ENCODE results near the gene SOCS7. TPM values are rescaled to one million over a fixed set of nuclear protein-coding genes. Genes with fewer than 3 reads are reported as not detected.

The SOCS7 gene
- polyA plus RNA-seq, 2 donors = 3.8 to 4.2 TPM

DNA sequence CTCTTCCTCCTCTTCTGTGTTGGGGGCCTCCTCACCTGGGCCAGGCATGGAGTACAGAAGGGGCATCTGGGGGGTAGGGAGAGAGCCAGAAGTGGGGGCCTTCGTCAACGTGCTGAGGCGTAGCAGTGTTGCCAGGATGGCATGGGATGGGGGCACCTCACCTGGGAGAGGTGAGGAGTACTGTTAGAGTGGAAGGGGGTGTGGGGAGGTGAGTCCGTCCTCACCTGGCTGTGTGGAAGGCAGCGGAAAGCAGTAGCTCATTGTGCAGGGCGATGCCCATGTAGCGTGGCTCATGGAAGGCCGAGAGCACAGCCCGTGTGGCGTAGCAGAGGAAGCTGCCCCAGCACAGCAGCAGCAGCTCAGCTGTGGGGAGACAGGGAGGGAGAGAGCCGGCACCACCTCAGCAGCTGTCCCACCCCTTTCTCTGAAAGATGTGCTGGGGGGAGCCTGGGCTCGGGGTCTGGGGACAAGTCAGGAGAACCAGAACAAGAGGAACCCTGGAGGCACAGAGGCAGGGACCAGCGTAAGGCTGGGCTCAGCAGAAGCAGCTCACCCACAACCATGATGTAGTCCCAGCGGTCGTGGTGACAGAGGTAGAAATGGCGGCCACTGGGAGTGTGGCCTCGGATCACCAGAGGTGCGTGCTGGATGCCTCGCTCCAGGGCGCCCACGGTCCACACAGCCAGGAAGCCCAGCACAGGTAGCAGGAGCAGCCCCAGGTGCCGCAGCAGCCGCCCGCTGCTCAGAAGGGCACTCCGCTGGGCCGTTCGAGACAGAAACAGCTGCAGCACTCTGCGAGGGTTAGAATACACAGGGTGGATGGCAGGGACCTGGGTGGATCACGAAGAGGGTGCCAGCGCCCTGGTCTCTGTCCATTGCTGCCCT, 16.9 kb upstream of the SOCS7 start:
- Histone ChIP-seq H3K27ac (ENCODE audit: low read depth in 2 of 2, low read length in 1 of 2) (no peak overlapping the region), H3K4me3 (ENCODE audit: low read depth in 1 of 2, low read length in 2 of 2) (no peak overlapping the region), H3K36me3 (ENCODE audit: control insufficient read depth in 2 of 2, insufficient read depth in 2 of 2, low read length in 1 of 2) (no peaks in the 10 kb centered on the region), H3K4me1 (ENCODE audit: control insufficient read depth in 2 of 2, insufficient read depth in 2 of 2, low read length in 1 of 2) (no peaks in the 10 kb centered on the region), H3K27me3 (ENCODE audit: control insufficient read depth in 1 of 2, insufficient read depth in 2 of 2, low read length in 2 of 2) (peaks cover 0 to 2% of the 10 kb centered on the region in 2 donors), H3K9me3 (ENCODE audit: control insufficient read depth in 2 of 2, insufficient read depth in 1 of 2, low read depth in 1 of 2, low read length in 1 of 2) (no peaks in the 10 kb centered on the region)
- 85 to 86% methylated on average over 30 of the region's 30 CpGs for WGBS, 2 donors

DNA sequence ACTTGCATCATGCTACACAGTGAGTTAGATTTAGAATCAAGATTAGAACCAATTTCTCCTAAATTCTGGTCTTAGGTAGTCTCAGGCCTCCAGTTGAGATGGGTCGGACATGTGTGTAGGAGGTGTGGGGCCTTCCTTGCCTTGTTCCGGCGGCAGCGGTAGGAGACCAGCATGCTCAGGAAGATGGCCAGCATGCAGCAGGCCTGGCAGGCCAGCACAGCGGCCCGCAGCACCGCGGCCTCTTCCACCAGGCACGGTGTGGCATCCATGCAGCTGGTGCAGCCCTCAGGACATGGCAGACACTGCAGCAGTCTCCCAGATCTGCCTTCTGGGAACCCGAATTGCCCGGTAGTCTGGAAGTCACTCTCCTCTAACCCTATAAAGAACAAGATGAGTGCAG, 14.8 kb upstream of the SOCS7 start:
- peaks cover 0 to 6% of the 10 kb centered on the region in 2 donors for H3K4me1 ChIP-seq (ENCODE audit: control insufficient read depth in 2 of 2, insufficient read depth in 2 of 2, low read length in 1 of 2)
- H3K27ac ChIP-seq (ENCODE audit: low read depth in 2 of 2, low read length in 1 of 2) = no peak overlapping the region
- H3K4me3 ChIP-seq (ENCODE audit: low read depth in 1 of 2, low read length in 2 of 2) = no peak overlapping the region
- H3K36me3 ChIP-seq (ENCODE audit: control insufficient read depth in 2 of 2, insufficient read depth in 2 of 2, low read length in 1 of 2) = no peaks in the 10 kb centered on the region
- WGBS, 2 donors = 91 to 97% methylated on average over 11 of the region's 11 CpGs
- H3K9me3 ChIP-seq (ENCODE audit: control insufficient read depth in 2 of 2, insufficient read depth in 1 of 2, low read depth in 1 of 2, low read length in 1 of 2) = no peaks in the 10 kb centered on the region
- peaks cover 0 to 2% of the 10 kb centered on the region in 2 donors for H3K27me3 ChIP-seq (ENCODE audit: control insufficient read depth in 1 of 2, insufficient read depth in 2 of 2, low read length in 2 of 2)

DNA sequence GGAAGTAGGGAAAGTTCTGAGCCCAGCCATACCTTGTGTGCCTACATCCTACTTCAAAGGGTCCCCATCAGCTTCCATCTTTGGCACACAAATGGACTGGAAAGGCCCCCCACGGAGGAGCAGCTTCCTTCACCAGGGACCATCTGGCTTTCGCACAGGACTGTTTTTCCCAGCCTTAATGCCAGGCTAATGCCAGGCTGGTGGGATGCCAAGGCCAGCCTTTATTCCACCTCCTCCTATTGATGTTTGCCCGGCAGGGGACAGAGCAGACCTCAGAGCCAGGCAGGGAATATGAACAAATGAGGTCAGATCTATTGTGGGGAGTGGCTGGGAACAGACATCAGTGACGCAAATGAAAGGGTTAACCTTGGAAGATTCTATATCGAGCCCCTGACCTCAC, 13.6 kb upstream of the SOCS7 start:
- H3K27ac ChIP-seq (ENCODE audit: low read depth in 2 of 2, low read length in 1 of 2) = no peak overlapping the region
- WGBS, 2 donors = 67 to 68% methylated on average over 5 of the region's 5 CpGs
- no peaks in the 10 kb centered on the region for H3K27me3 ChIP-seq (ENCODE audit: control insufficient read depth in 1 of 2, insufficient read depth in 2 of 2, low read length in 2 of 2)
- H3K36me3 ChIP-seq (ENCODE audit: control insufficient read depth in 2 of 2, insufficient read depth in 2 of 2, low read length in 1 of 2) = no peaks in the 10 kb centered on the region
- no peak overlapping the region for H3K4me3 ChIP-seq (ENCODE audit: low read depth in 1 of 2, low read length in 2 of 2)
- peaks cover 0 to 6% of the 10 kb centered on the region in 2 donors for H3K4me1 ChIP-seq (ENCODE audit: control insufficient read depth in 2 of 2, insufficient read depth in 2 of 2, low read length in 1 of 2)
- no peaks in the 10 kb centered on the region for H3K9me3 ChIP-seq (ENCODE audit: control insufficient read depth in 2 of 2, insufficient read depth in 1 of 2, low read depth in 1 of 2, low read length in 1 of 2)

DNA sequence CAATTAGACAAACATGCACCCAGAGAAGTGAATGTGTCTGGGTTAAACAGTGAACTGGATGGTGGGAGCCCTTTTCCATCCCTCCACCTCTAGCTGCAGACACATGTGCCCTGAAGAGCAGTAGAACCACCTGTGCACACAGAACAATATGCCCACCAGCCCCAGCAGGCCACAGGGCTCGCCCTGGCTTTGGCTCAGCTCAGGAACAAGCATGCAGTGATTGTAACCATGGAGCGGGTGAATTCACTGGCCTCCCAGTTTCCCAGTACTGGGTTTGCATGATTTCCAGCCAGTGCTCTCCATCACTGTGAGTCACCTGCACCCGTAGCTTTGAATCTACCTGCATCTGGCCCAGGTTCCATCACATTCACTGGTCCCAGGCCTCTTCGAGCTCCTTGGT, 13.1 kb upstream of the SOCS7 start:
- no peaks in the 10 kb centered on the region for H3K27me3 ChIP-seq (ENCODE audit: control insufficient read depth in 1 of 2, insufficient read depth in 2 of 2, low read length in 2 of 2)
- no peaks in the 10 kb centered on the region for H3K36me3 ChIP-seq (ENCODE audit: control insufficient read depth in 2 of 2, insufficient read depth in 2 of 2, low read length in 1 of 2)
- no peak overlapping the region for H3K27ac ChIP-seq (ENCODE audit: low read depth in 2 of 2, low read length in 1 of 2)
- H3K9me3 ChIP-seq (ENCODE audit: control insufficient read depth in 2 of 2, insufficient read depth in 1 of 2, low read depth in 1 of 2, low read length in 1 of 2) = no peaks in the 10 kb centered on the region
- H3K4me1 ChIP-seq (ENCODE audit: control insufficient read depth in 2 of 2, insufficient read depth in 2 of 2, low read length in 1 of 2) = peaks cover 0 to 6% of the 10 kb centered on the region in 2 donors
- WGBS, 2 donors = 89 to 93% methylated on average over 4 of the region's 4 CpGs
- no peak overlapping the region for H3K4me3 ChIP-seq (ENCODE audit: low read depth in 1 of 2, low read length in 2 of 2)

DNA sequence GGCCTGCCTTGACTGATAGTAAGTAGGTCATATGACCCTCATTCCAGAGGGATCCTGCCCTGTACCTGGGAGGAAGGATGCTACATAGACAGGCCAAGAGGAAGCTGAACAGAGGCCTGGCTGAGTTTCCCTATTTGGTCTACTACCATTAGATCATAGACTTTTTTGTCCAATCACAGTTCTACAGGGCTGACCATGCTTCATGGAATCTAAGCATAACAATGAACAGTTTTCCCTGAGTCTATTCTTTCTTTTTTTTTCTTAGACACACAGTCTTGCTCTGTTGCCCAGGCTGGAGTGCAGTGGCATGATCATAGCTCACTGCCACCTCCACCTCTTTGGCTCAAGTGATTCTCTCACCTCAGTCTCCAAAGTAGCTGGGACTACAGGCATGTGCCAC, 11.8 kb upstream of the SOCS7 start:
- no peaks in the 10 kb centered on the region for H3K36me3 ChIP-seq (ENCODE audit: control insufficient read depth in 2 of 2, insufficient read depth in 2 of 2, low read length in 1 of 2)
- H3K27ac ChIP-seq (ENCODE audit: low read depth in 2 of 2, low read length in 1 of 2) = no peak overlapping the region

DNA sequence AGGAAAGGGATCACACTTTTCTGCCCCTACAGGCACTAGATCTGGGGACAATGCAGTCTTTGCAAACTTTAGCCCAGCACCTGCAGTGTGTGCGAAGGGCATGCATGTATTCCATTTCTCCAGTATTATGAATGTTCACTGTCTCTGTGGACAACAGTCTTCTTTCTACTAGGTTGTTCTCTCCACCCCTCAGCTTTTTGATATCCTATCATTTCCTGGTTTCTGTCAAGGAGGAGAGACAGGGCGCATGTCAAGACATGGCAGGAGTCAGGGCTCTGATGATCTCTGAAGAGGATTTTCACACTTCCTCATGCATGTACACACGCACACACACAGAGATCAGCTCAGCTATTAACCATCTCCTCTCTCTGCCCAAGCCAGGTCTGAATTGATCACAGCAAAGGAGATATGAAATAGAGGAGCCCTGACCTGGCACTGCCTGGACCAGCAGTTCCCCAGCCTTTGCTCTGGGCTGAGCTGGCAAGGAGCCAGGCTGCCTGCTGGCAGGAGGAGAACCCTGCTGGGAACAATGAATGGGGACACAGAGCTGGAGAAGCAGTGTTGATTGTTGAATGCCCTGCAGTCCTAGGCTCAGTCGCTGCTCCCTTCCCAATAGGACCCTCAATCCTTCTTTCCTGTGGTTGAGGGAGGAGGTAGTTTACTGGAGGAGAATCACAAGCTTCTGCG, 10.5 kb upstream of the SOCS7 start:
- Histone ChIP-seq H3K4me3 (ENCODE audit: low read depth in 1 of 2, low read length in 2 of 2) (no peak overlapping the region), H3K27me3 (ENCODE audit: control insufficient read depth in 1 of 2, insufficient read depth in 2 of 2, low read length in 2 of 2) (no peaks in the 10 kb centered on the region), H3K4me1 (ENCODE audit: control insufficient read depth in 2 of 2, insufficient read depth in 2 of 2, low read length in 1 of 2) (peaks cover 0 to 6% of the 10 kb centered on the region in 2 donors), H3K36me3 (ENCODE audit: control insufficient read depth in 2 of 2, insufficient read depth in 2 of 2, low read length in 1 of 2) (no peaks in the 10 kb centered on the region), H3K9me3 (ENCODE audit: control insufficient read depth in 2 of 2, insufficient read depth in 1 of 2, low read depth in 1 of 2, low read length in 1 of 2) (no peaks in the 10 kb centered on the region), H3K27ac (ENCODE audit: low read depth in 2 of 2, low read length in 1 of 2) (no peak overlapping the region)
- WGBS, 2 donors = 54 to 55% methylated on average over 5 of the region's 5 CpGs

More for the DNA sequence above, 11.8 kb upstream of the SOCS7 start:
- H3K4me3 ChIP-seq (ENCODE audit: low read depth in 1 of 2, low read length in 2 of 2) = no peak overlapping the region
- no peaks in the 10 kb centered on the region for H3K9me3 ChIP-seq (ENCODE audit: control insufficient read depth in 2 of 2, insufficient read depth in 1 of 2, low read depth in 1 of 2, low read length in 1 of 2)
- peaks cover 0 to 6% of the 10 kb centered on the region in 2 donors for H3K4me1 ChIP-seq (ENCODE audit: control insufficient read depth in 2 of 2, insufficient read depth in 2 of 2, low read length in 1 of 2)
- H3K27me3 ChIP-seq (ENCODE audit: control insufficient read depth in 1 of 2, insufficient read depth in 2 of 2, low read length in 2 of 2) = no peaks in the 10 kb centered on the region

DNA sequence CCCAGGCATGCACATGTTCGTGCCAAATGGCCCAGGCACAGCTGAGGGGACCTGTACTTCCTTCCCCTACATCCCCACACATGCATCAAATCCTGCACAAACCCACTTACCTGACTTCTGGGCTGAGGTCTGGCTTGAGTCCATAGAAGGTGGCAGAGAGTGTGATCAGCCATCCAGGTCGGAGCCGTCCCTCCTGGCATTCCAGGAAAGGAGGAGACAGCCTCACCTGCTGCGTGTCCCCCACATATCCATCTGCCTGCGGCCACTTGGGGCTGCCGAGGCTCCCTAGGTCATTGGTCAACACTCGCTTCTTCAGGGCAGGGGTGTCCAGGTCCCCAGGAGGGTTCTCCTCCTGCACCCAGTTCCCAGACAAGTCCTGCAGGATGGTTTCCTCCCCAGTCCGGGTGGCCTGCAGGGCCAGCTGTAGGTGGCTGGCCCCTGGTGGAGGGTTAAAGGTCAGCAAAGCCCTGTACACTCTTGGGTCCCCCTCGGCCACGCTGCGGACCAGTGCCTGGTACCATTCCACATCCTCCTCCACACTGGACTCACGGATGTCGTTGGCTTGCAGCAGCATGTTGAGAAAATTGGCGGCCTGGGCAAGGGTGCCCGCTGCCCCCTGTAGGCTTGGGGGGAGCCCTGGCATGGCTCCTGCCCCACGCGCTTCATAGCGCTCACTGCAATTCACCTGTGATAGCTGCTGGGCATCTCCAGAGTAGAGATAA, 8.6 kb upstream of the SOCS7 start:
- H3K36me3 ChIP-seq (ENCODE audit: control insufficient read depth in 2 of 2, insufficient read depth in 2 of 2, low read length in 1 of 2) = no peaks in the 10 kb centered on the region
- no peaks in the 10 kb centered on the region for H3K27me3 ChIP-seq (ENCODE audit: control insufficient read depth in 1 of 2, insufficient read depth in 2 of 2, low read length in 2 of 2)
- H3K4me3 ChIP-seq (ENCODE audit: low read depth in 1 of 2, low read length in 2 of 2) = no peak overlapping the region
- H3K27ac ChIP-seq (ENCODE audit: low read depth in 2 of 2, low read length in 1 of 2) = no peak overlapping the region
- no peaks in the 10 kb centered on the region for H3K9me3 ChIP-seq (ENCODE audit: control insufficient read depth in 2 of 2, insufficient read depth in 1 of 2, low read depth in 1 of 2, low read length in 1 of 2)
- WGBS, 2 donors = 80 to 84% methylated on average over 18 of the region's 18 CpGs
- peaks cover 0 to 6% of the 10 kb centered on the region in 2 donors for H3K4me1 ChIP-seq (ENCODE audit: control insufficient read depth in 2 of 2, insufficient read depth in 2 of 2, low read length in 1 of 2)

DNA sequence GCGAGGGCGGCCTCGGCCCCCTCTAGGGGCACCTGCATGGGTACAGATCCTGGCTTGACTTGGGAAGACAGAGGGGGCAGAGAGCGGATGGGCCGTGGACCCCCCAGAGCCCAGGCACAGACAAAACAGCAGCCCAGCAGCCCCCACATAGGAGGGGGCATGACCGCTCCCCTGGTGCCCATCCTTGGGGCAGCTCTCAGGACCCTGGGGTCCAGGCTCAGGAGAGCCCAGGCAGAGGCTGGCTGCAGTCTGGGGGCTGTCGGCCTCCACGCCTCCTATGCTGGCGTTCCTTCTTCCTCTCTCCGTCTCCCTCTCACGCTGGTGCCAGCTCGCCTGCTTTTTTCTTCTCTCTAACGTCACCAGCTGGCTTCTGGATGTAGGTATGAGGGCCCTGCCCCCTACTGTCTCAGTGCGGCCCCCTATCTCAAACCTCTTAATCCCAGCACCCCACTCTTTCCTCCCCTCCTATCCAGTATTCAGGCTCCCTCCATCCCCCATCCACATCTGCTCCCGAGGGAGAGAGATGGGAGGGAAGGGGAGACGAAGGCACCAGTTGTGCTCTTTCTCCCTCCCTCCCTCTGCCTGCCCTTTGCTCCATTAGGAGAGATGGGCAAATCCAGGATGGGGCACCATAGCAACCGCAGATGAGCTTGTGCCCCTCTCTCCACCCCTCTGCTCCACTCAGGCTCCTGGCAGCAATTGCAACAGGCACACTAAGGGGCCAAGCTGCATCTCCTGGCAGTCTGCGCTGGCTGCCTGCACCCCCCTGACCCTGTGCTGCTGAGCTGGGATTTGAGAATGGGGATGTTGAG, 7.8 kb upstream of the SOCS7 start, which contains the start of gene GPR179:
TSS of gene GPR179 (minus strand) at position 349 of the 812 bp plus-strand sequence. CDS start at position 182, 167 bp downstream.
- H3K27ac ChIP-seq (ENCODE audit: low read depth in 2 of 2, low read length in 1 of 2) = no peak within 1 kb of the TSS
- H3K27me3 ChIP-seq (ENCODE audit: control insufficient read depth in 1 of 2, insufficient read depth in 2 of 2, low read length in 2 of 2) = no peaks in the 10 kb centered on the region
- no peak within 1 kb of the TSS for H3K4me3 ChIP-seq (ENCODE audit: low read depth in 1 of 2, low read length in 2 of 2)
- H3K4me1 ChIP-seq (ENCODE audit: control insufficient read depth in 2 of 2, insufficient read depth in 2 of 2, low read length in 1 of 2) = peaks cover 0 to 6% of the 10 kb centered on the region in 2 donors
- no peaks in the 10 kb centered on the region for H3K36me3 ChIP-seq (ENCODE audit: control insufficient read depth in 2 of 2, insufficient read depth in 2 of 2, low read length in 1 of 2)
- H3K9me3 ChIP-seq (ENCODE audit: control insufficient read depth in 2 of 2, insufficient read depth in 1 of 2, low read depth in 1 of 2, low read length in 1 of 2) = no peaks in the 10 kb centered on the region
- 75 to 77% methylated on average over 18 of the region's 18 CpGs for WGBS, 2 donors

DNA sequence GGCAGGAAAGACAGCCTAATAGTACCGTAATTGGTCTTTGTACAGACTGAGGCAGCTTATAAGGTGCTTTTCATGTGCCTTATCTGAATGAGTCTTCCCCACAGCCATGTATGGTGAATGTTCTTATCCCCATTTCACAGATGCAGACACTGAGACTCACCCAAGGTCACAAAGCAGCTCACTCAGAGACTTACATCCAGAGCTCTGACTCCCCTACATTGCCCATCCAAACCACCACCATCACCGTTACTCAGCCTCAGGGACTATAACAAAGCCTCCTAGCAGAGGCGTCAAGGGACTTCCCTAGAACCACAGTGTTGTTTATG, 7.3 kb upstream of the SOCS7 start:
- Histone ChIP-seq H3K27me3 (ENCODE audit: control insufficient read depth in 1 of 2, insufficient read depth in 2 of 2, low read length in 2 of 2) (no peaks in the 10 kb centered on the region), H3K4me3 (ENCODE audit: low read depth in 1 of 2, low read length in 2 of 2) (no peak overlapping the region), H3K27ac (ENCODE audit: low read depth in 2 of 2, low read length in 1 of 2) (no peak overlapping the region), H3K9me3 (ENCODE audit: control insufficient read depth in 2 of 2, insufficient read depth in 1 of 2, low read depth in 1 of 2, low read length in 1 of 2) (no peaks in the 10 kb centered on the region), H3K4me1 (ENCODE audit: control insufficient read depth in 2 of 2, insufficient read depth in 2 of 2, low read length in 1 of 2) (peaks cover 0 to 6% of the 10 kb centered on the region in 2 donors), H3K36me3 (ENCODE audit: control insufficient read depth in 2 of 2, insufficient read depth in 2 of 2, low read length in 1 of 2) (no peaks in the 10 kb centered on the region)
- 86 to 90% methylated on average over 3 of the region's 3 CpGs for WGBS, 2 donors
